ENCODE data around the gene SLC24A3.

Gene SLC24A3

DNA sequence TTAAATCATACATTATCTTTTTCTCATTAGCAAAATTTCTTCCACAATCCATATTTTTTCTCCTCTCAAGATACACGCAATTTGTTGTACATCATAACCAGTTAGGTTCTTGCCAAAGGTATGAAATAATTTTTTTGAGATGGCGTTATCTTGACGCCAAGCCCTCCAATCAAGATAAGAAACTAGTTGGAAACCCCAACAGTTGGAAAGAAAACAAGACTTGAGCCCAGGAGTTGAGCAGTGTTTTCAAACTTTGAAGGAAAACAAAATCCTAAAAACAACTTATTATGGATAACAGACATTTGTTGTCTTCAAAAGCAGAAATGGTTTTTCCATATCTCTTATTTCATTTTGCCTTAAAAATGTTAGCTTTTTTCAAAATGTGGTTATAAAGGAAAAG, 184.8 kb downstream of the SLC24A3 start:
- DNase-seq: no peak

DNA sequence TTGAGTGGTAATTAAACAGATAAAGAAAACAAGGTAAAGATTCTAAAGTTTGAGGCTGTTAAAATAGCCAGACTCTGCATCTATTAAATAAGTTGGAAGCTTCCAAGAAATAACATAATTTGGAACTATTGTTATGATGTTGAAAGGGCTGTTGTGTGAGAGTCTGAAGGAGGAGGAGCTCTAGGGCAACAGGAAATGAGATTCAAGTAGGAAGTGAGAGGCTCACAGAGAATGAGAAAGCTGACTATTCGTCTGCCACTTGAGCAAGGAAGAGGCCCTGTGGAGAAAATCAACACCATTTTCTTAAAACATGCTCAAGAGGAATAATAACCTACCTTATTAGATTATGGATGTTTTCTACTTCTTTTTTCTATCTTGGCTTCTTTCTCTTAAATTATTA, 185.2 kb downstream of the SLC24A3 start:
- DNase-seq: no peak

DNA sequence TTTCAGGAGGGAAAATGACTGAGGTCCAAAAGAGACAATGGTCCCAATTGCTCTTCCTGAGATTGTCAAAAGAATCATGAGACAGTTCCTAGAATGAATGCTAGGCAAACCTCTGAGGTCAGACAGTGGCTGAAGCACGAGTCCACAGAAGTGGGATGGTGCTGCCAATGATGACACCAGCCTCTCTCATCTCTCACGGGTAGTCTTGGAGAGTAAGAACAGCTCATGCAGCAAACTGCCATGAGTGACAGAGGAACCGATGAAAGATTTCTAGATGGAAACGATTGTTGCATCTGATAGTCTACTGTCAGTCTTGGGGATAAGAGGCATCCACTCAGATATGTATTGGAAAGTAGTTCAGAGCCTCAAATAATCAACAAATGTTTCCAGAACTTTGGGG, 188.7 kb downstream of the SLC24A3 start:
- no peak for DNase-seq

DNA sequence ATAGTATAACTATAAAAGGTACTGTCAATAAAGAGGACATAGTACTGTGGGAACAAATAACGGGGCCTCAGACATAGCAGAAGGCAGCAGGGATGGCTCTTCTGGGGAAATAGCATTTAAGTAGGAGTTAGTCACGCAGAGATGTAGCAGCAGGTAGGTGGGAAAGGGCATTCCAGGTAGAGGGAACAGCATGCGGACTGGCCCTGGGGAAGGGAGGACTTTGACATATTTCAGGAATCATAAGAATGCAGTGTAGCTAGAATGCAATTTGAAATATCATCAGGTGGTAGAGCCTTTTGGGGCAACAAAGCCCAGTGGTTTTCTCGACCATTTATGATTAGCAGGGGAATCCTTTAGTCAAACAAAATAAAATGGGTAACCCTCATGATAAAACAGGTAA, 191.1 kb downstream of the SLC24A3 start:
- DNase-seq: no peak

DNA sequence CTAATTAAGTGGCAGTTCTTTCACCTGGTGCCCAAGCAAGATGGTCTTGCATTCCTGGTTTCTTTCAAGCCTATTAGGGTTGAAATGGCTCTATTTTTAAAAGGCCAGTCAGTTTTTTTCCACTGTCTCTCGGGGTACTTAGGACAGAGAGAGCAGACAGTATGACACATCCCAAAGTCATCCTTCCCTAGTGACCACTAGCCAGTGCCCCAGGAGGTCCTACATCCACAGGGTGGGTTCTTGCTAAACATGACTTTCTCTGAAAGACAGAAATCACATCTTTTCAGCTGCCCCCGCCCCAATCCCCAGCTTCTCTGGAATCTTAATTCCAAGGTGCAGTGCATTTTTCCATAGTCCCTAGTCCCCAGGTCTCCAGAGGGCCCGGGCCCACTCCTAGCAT, 192.4 kb downstream of the SLC24A3 start:
- DNase-seq: no peak

DNA sequence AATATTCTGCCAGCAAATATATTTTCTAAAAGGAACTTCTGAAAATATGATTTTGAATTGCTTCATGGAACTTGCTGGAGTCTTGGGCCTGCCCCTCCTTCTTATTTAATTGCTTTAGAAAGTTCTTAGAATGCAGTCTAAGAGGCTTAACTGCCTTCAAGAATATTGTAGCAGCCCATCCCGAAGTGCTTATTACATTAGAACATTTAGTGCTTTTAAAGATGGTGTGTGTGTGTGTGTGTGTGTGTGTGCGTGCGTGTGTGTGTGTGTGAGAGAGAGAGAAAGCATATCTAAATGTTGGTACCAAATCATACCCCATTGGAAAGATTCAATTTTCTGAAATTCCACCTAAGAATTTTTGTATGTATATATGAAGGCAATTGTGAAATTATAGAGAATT, 193.5 kb downstream of the SLC24A3 start:
- DNase-seq: no peak

DNA sequence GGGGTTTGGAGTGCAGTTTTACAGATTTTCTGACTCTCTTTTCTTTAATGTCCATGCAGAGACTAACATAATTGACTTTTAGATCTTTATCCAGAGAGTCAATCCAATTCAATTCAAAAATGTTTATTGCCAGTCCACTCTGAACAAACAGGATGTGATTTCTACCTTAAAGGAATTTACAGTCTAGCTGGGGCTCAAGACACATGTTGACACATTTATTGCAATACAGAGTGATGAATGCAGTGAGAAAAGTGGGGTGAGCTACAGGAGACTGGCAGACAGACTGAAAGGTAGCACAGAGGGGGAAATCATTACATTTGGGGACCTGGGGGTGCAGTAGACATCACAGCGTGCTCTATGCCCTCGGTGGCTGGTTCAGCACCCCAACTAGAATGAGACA, 193.9 kb downstream of the SLC24A3 start:
- no peak for DNase-seq

DNA sequence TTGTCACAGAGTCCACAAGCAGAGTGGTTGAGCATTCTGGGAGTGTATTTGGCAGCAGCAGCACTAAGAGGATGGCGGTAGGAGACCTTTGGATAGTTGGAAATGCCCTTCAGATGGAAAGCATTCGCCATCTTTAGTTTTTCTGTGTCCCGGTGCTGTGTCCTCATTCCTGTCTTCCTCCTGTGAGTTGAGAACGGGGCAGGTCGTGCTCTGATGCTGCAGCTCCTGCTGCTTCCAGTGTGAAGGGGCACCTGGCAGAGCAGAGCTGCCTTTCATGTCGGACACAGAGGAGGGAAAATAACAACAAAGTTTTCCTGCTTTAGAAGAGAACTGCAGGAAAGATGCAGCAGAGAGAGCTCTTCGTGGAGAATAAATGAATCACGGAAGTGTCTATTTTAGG, 194.8 kb downstream of the SLC24A3 start:
- DNase-seq: no peak

DNA sequence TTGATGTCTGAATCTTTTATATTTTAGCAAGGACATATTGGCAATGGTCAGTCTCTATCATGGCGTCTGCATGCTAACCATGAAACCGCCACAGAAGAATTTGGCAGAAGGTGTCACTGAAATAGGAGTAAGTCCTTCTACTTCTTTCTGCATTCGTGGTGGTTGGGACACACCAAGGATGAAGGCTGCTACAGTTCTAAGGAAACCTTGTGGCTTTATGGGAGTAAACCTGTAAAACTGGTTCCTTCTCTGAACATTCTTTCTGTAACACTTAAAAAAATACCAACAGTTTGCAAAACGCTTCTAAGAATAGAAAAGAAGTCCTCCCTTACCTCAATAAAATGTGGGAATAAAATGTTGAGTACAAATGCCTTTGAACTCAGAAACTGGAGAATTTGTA, 195.3 kb downstream of the SLC24A3 start:
- no peak for DNase-seq

DNA sequence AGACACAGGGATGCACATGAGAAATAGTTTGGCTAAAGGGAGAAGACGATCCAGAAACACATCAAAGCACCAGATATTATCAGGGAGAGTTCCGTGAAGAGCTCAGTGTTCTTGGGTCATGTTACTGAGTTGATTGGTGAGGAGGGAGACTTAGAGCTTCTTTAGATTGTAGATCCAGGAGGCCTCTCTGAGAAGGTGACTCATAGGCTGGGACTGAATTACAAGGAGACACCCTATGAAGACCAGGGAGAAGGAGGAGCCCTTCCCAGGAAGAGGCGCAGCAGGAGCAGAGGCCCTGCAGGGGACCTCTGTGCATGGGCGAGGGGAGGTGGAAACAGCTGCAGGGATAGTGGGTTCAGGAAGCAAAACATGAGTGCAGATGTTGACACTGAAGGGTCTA, 196.5 kb downstream of the SLC24A3 start:
- no peak for DNase-seq

DNA sequence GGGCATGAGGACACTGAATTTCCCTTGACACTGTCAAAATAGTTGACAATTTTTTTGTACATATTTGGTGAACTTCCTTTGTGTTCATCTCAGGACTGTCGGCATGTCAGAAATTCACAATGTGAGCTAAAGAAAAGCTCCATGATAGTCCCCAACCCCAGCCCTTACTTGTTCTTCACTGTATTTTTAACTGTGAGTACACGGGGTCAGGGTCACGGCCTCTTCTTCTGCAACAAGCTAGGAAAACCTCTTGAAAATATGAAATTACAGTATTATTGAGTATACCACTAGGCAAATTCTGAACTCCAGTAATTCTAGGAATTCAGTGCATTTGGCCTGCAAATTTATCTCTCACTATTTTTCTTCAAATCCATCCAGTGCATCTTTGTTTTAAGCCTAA, 199.4 kb downstream of the SLC24A3 start:
- DNase-seq: no peak

DNA sequence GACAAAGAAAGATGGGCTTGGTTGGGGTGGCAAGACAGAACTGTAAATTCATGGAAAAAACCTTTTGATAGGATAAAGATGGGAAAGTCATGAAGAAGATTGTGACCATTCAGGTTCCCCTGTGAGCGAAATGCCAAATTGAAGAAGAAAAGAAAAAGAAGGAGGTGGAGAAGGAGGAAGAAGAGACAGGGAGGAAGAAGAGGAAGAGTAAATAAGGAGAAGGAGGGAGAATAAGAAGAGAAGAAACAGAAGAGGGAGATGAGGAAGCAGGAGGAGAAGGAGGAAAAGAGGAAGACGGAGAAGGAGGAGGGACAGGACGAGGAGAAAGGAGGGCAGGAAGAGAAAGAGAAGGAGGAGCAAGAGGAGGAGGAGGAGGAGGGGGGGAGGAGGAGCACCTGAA, 199.8 kb downstream of the SLC24A3 start:
- DNase-seq: no peak

DNA sequence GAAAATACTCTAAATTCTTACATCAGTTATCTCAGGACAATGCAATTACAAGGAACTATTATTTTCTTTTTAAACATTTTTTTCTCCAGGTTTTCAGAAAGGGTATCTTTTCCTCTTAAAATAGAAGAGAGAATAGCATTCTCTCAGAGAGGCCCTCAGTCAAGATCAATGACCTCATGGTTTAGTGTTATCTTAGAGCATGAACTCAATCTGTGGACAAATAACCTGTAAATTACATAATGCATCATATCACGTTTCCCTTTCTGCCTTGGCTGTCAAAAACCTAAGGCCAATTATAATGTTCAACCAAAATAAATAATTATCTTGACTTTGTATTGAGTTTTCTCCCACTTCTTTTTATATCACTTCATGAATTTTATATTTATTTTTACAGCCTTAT, 202.2 kb downstream of the SLC24A3 start:
- no peak for DNase-seq

DNA sequence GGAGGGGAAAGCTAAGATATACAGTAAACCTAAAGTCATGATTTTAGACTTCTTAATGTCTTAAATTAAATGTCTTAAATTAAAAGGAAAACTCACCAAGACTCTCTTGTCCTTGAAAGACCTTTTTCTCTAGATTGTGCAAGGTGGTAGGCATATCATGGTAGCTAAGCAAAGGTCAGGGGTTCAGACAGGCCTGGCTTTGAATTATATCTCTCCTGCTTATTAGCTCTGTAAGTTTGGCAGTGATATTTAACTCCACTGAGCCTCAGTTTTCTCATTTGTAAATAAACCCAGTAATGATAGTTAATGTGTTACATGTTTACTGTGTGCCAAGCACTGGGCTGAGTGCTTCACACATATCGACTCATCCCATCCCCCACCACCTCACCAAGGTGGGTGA, 203.3 kb downstream of the SLC24A3 start:
- DNase-seq: no peak

DNA sequence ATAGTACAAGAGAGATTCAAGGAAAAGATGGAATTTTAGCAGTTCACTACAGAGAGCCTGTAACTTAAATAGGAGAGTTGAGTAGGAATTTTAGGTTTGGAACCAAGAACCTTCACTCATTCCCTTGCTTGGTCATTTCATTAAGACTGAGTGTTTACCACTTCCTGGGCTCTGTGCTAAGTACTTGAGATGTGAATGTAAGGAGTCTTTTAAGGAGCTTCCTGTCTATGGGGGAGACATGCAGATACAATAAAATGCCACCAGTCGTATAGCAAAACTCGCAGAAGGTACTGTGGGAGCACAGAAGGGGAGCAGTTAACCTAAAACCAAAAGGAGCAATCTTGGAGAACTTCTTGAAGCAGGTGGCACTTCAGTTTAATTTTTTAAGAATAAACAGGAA, 204.2 kb downstream of the SLC24A3 start:
- no peak for DNase-seq

DNA sequence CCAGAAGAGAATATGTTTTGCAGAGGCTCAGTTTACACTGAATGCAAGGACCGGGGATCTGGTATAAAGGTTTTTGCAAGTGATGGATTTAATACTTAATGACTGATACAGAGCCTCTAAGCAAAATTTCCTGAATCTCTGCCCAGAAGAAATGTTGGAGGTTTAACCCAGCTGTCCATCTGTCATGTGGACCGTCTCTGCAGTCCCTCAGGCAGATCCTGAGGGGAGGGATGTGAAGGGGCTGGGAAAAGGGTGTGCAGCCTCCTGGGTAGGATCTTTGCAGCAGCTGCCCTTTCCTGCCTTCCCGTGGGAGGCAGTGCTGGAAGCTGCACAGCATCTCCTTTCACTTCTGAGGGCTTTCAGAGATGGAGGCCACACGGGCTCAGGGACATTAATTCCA, 207.0 kb downstream of the SLC24A3 start:
- DNase-seq: no peak

DNA sequence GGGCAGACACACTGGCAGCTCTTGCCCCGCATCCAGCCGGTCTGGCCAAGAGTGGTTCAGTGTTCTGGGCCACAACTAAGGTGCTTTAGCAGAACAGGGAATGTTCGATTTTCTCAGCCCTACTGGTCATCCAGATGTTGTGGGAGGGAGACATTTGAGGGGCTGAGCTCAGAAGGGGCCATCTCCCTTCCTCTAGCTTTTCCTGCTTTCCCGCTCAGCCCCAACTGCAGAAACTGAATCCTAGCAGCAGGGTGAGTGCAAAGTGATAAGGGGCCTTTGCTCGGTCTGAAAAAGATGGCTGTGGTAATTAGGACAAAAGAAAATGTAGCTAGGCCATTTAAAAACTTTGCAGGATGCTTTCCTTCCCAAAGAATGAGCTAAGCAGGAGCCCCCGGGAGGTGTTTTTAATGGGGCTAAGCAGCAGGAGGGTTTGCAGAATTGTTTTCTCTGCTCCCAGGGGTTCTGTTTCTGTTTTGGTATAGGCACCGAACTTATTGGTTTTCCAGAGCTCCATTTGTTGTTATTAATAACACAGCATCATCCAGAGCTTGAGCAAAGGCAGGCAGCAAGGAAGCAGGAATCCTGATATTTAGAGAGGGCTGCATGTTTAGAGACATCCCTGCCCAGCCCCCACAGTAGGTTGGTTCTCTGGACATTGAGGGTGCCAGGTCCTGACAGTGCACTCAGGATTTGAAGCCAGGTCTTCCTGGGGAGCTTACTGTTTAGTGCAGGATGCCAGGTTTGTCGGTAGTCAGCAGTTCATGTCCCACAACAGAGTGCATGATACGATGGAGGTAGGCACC, 210.9 kb downstream of the SLC24A3 start:
- no peak for DNase-seq

DNA sequence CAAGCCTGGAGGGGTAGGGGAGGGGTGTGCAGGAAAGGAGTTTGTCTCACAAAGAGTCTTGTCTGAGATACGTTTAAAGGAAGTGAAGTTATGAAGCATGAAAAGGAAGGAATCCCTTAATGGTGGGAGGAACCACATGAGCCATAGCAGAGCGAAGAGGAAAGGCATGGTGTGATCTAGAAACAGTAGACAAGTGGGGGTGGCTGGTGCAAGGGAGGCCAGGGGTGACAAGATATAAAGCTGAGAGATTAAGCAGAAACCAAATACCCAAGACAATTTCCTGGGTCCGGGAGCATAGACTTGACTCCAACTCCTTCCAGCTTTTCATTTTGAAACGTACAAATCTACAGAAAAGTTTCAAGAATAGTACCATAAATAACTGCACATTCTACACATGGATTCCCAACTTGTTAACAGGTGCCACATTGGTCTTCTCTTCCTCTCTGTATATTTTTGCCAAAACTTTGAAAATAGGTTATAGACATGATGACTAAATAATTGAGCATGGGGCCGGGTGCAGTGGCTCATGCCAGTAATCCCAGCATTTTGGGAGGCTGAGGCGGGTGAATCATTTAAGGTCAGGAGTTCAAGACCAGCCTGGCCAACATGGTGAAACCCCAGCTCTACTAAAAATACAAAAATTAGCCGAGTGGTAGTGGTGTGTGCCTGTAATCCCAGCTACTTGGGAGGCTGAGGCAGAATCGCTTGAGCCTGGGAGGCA, 211.6 kb downstream of the SLC24A3 start:
- DNase-seq: no peak

DNA sequence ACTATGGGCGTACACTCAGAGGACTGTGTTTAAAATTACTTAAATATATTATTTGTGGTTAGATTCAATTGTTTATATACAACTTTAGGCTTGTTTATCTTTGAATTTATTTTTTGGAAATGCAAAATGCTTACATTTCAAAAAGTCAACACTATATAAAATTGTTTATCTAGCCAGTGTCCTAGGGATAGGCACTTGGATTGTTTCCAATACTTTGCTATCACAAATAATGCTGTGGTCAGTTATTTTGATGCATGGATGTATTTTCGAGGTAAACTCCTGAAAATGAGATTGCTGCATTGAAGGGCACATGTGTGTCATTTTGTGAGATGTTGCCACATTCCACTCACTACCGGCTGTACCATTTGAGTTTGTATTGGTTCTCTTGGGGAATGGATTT, 213.9 kb downstream of the SLC24A3 start:
- no peak for DNase-seq

DNA sequence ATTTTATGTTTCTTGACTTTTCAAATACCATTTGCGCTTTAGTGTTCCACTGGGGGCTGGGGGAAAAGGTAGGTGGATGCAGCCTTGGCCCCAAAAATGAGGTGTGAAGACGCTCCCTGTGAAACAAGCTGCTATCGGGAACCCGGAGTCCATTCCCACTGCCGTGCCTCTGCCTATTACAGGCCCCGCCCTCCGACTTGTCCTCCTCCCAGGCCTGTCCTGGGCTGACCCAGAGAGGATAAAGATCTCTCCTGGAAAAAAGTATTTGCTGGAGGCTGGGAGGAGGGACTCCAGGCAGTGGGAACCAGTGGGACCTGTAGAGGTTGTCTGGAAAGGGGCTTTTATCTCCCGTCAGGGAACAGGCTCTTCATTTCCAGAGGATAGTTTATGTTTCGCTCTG, 215.0 kb downstream of the SLC24A3 start:
- DNase-seq: no peak

DNA sequence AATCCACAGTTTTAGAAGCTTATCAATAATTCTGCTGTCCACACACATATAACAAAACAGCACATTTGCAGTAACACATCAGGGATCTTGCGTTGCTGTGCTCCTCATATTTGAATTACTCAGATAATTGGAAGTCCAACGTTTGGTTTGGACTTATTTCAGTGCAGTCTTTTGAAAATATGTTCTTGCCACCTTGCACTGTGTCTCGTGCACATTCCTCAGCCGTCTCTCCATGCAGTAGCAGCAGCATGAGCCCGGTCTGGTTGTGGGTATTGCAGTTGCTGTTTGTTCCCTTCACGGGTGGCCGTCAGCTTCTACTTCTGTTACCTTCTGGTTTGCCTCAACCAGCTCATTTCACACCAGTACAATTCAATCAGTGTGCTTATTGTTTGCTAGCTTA, 215.5 kb downstream of the SLC24A3 start:
- no peak for DNase-seq

DNA sequence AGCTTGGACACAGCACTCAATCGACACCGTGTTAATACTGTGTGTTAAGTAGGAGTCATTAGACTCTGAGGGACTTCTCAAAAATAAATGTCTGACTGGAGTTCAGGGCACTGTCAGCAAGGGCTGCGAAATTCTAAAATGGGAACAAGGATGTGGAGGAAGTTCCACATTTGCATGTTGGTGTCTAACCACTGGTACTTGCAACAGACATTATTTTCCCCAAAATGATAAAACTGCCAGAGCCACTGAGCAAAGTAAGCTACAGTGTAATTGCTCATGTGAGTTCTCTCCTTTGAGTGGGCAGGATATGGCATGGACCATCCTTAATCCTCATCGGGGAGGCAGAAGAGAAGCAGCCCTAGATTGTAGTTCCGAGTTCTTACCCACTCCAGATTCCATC, 215.9 kb downstream of the SLC24A3 start:
- no peak for DNase-seq

DNA sequence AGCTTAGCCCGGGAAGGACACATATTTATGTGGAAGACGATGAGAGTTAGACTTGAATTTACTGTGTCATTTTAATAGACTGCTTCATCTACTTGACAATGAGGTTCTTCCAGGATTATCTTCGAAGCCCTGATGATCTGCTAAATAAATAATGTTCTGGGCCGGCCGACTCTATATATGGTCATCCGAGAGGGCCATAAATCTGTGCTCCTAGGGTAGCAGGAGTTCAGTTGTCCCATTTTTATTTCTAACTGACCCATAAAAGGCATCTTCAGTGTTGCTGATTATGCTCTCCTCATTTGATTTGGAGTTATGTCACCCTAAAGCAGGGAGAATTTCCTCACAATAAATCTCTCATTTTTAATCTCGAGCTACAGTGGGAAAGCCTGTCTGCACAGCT, 217.1 kb downstream of the SLC24A3 start:
- no peak for DNase-seq

DNA sequence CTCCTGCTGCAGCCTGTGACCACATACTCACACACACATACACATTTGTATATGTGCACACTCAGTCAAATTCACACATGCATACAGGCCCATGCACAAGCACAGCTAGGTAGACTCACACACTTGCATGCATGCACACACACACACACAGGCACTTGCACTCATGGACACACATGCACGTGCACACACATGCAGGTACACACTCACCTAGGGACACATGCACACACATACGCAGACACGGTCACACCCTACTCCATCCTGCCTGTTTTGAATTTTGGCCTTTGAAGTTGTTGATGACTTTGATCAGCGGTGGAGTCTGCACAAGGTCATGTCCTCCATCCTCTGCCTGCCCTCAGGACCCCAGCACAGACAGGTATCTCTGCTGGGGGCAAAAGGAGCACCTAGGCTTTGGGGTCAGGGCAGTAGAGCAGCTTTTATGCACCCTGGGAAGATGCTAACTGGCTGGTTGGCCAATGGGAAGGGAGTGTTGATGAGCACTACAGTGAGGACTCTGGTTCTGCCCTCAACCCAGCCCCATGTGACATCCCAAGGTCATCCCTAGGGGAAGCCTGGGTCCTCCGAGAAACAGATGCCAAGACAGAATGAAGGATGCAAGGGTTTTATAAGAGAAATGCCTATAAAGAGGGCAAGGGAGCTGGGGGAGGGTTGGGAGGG, 218.3 kb downstream of the SLC24A3 start:
- no peak for DNase-seq

All from Kasumi-1 (cell line).